Measurements from ENCODE around the gene NDUFS2.

NDUFS2 gene

GRCh38 chr1:161193561-161194235 is 8.5 kb upstream of the NDUFS2 start:
- in situ Hi-C loops (cut with HindIII; ENCODE audit: low sequenced_read_pairs) = no loop called here

DNA sequence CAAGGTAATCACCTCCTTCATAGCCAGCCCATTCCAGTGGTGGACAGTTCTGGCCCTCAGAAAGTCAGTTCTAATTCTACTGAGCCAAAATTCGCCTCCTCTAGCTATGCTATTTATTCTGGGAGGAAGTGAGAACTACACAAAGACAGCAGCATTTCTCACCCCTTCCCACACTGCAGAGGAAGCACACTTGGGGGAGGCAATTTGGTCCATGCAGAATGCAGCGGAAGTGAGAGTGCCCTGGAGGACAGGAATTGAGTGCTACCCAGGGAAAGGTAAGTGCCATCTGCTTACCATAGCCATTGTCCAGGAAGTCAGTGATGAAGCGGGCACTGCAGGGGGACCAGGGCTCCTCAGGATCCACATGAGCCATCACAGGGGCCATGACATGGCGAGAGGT is 7.0 kb upstream of the NDUFS2 start:
- in situ Hi-C loops (cut with HindIII; ENCODE audit: low sequenced_read_pairs) = no loop called here

GRCh38 chr1:161196111-161196510 is 6.1 kb upstream of the NDUFS2 start:
- in situ Hi-C loops (cut with HindIII; ENCODE audit: low sequenced_read_pairs) = no loop called here

- in situ Hi-C loops (cut with HindIII; ENCODE audit: low sequenced_read_pairs) = no loop called here
Measured at GRCh38 chr1:161196521-161197451, 5.4 kb upstream of the NDUFS2 start.

- in situ Hi-C loops (cut with HindIII; ENCODE audit: low sequenced_read_pairs) = no loop called here
Measured at GRCh38 chr1:161197560-161198193, 4.5 kb upstream of the NDUFS2 start.

DNA sequence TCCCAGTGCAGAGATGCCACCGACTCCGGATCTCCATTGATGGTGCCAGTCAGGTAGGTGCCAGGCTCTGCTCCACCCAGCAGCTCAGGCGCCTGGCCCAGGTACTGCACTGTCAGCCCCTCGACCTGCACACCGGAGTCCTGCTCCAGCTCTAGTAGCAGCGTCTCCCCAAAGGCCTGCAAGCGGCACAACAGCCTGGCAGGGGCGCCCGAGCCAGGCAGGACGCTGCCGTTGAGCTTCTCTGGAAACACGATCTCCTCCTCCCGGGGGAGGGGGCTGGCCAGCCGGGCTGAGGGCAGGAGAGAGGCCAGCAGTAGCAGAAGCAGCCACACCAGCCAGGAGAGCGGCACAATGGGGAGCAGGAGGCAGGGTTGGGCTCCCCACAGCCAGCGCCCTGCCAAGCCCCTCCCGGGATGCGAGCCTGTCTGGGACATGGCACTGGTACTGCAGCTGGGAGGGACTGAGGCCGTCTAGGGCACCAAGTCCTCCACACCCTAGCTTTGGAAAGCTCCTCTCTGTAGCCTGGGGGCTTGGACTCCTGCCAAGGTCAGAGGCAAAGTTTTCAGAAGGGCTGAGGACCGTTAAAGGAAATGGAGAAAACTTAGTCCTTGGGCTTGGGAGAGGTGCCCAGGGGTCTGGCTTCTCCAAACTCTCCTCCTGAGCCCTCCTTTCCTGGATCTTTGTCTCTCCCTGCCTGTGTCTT is 3.8 kb upstream of the NDUFS2 start:
- in situ Hi-C loops (cut with HindIII; ENCODE audit: low sequenced_read_pairs) = no loop called here

- in situ Hi-C loops (cut with HindIII; ENCODE audit: low sequenced_read_pairs) = no loop called here
Measured at GRCh38 chr1:161198897-161199431, 3.2 kb upstream of the NDUFS2 start, which contains the start of gene ADAMTS4. ADAMTS4 (minus strand) TSS chr1:161199054; CDS start chr1:161198627, 427 bp downstream.

- in situ Hi-C loops (cut with HindIII; ENCODE audit: low sequenced_read_pairs) = loop anchor here (25.0 kb wide), 1 partner anchor 163 kb away; the partner anchor contains the start of gene CFAP126
Measured at GRCh38 chr1:161199506-161200139, 2.5 kb upstream of the NDUFS2 start.

DNA sequence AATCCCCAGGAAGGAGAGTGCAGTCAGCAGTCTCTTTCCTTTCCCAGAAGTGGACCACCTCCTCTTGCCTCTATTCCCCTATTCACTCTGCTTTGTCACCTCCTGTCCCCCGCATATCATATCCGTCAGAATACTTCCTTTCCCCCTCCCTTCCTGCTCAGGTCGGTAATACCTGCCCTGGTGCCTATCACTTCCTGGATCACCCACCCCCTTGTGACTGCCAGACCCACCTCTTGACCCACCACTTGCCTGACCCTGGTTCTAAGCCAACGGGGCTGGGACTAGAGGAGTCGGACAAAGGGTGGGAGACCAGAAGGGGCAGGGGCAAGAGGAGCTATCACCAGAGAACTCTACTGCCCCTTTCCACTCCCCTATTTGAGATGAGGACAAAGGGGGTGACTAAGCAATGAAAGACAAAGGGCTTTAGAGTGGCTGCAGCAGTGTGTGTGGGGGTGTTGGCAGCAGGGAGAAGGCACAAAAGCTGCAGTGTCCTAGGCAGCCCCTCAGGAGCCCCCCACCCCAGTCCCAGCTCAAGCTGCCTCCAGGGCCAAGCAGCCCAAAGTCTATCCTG is 1.7 kb upstream of the NDUFS2 start:
- in situ Hi-C loops (cut with HindIII; ENCODE audit: low sequenced_read_pairs) = loop anchor here (25.0 kb wide), 1 partner anchor 162 kb away; the partner anchor contains the start of gene CFAP126

DNA sequence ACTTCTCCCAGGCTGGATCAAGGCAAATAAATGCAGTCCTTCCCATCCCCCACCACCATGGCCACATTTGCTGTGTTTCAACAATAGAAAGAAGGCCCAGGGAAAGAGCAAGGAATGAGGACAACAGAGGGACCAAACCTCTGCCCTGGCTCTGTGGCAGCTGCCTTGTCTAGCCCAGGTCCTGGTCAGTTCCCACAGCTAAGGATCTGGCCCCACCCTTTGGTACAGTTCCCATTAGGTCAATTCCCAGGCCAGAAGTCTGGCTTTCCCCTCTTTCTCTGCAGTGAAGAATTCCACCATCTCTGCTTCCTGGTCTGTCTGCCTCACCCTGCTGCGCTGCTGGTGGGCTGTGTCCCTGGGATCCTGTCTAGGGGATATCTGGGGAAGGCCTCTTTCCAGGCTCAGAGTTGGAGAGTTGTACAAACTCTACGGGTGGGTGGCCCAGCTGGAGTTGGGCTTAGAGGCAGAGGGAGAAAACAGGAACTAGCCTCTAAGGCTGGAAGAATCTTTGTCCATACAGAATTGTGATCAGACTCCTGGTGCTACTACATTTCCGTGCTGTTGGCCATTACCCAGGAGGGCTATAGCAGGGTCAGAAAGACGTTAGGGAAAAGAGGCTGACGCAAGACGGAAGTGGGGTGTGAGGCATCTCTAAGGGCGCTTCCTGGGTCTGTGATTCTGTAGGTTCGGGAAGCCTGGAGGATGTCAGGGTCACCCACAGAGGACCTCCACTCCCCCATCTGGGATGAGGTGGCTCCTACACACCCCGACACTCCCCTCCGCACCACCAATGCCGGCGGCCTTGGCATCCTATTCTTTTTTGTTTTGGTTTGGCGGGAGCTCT is 953 bp upstream of the NDUFS2 start:
- in situ Hi-C loops (cut with HindIII; ENCODE audit: low sequenced_read_pairs) = loop anchor here (25.0 kb wide), 1 partner anchor 161 kb away; the partner anchor contains the start of gene CFAP126

GRCh38 chr1:161206411-161207140 is 4.4 kb downstream of the NDUFS2 start:
- in situ Hi-C loops (cut with HindIII; ENCODE audit: low sequenced_read_pairs) = loop anchor here (25.0 kb wide), 1 partner anchor 156 kb away; the partner anchor contains the start of gene CFAP126

- in situ Hi-C loops (cut with HindIII; ENCODE audit: low sequenced_read_pairs) = loop anchor here (25.0 kb wide), 1 partner anchor 155 kb away; the partner anchor contains the start of gene CFAP126
Measured at GRCh38 chr1:161207173-161207572, 5.0 kb downstream of the NDUFS2 start.

DNA sequence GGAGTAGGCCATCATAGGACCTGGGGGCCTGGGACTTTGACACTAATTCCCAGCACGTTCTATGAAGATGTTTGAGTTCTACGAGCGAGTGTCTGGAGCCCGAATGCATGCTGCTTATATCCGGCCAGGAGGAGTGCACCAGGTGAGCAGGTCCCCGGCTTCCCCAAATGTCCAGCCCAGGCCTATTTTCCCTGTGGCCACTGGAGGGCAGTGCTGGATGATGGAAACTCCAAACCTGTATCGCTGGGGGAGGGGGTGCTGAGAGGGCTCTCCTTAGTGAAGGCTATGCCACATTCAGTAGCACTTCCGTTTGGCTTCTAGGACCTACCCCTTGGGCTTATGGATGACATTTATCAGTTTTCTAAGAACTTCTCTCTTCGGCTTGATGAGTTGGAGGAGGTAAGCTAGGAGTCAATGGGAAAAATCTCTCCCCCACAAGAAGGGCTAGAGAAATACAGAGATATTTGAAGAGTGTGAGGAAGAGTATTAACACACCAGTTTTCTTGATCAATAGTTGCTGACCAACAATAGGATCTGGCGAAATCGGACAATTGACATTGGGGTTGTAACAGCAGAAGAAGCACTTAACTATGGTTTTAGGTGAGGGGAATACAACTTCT is 7.7 kb downstream of the NDUFS2 start:
- in situ Hi-C loops (cut with HindIII; ENCODE audit: low sequenced_read_pairs) = loop anchor here (25.0 kb wide), 1 partner anchor 152 kb away; the partner anchor contains the start of gene CFAP126

- in situ Hi-C loops (cut with HindIII; ENCODE audit: low sequenced_read_pairs) = loop anchor here (25.0 kb wide), 1 partner anchor 148 kb away; the partner anchor contains the start of gene CFAP126
Measured at GRCh38 chr1:161214369-161214768, 12.2 kb downstream of the NDUFS2 start.

GRCh38 chr1:161215076-161215475 is 12.9 kb downstream of the NDUFS2 start, which contains the start of gene FCER1G:
FCER1G (plus strand) TSS chr1:161215295; CDS start chr1:161215322, 27 bp downstream.
- in situ Hi-C loops (cut with HindIII; ENCODE audit: low sequenced_read_pairs) = loop anchor here (25.0 kb wide), 1 partner anchor 147 kb away; the partner anchor contains the start of gene CFAP126

- in situ Hi-C loops (cut with HindIII; ENCODE audit: low sequenced_read_pairs) = loop anchor here (25.0 kb wide), 1 partner anchor 145 kb away; the partner anchor contains the start of gene CFAP126
Measured at GRCh38 chr1:161216945-161217712, 15.0 kb downstream of the NDUFS2 start.

Data from DLD1 (cell line).